Esophagus muscularis mucosa (tissue), 4 donors: ENCODE data around the gene PRDM7. TPM values are rescaled to one million over a fixed set of nuclear protein-coding genes. Genes with fewer than 3 reads are reported as not detected.
"Not testable (repeated sequence)": the region's sequence is repeated elsewhere in the genome, so short reads cannot be mapped to it uniquely, and the experiment has no call there.

Experiments
- DNase-seq: peaks from one replicate; pipeline ENCODE4 v3.0.0-alpha.2; 2017; ENCODE audit errors: extremely low spot score
- H3K27ac ChIP-seq, 4 donors: fragments of 200-600 bp; sonication (generic); replicated peaks in 1 of 4; 1 replicate in 3 of 4; 2 replicates in 1 of 4; pipeline ENCODE4 v1.5.1; 2016 to 2019; ENCODE audit warnings: mild to moderate bottlenecking in 1 of 4
- H3K27me3 ChIP-seq, 4 donors: fragments of 200-600 bp; sonication (generic); one replicate each; pipeline versions ENCODE4 v1.5.1 to v1.6.0; 2016 to 2019
- H3K36me3 ChIP-seq, 4 donors: fragments of 200-600 bp; sonication (generic); one replicate each; pipeline ENCODE4 v1.5.1; 2016 to 2019
- H3K4me1 ChIP-seq, 4 donors: fragments of 200-600 bp; sonication (generic); one replicate each; pipeline ENCODE4 v1.5.1; 2016 to 2019
- H3K4me3 ChIP-seq, 4 donors: fragments of 200-600 bp; sonication (generic); 1 replicate in 2 of 4; 2 replicates in 2 of 4; pipeline ENCODE4 v1.5.1; 2016 to 2019; ENCODE audit warnings: mild to moderate bottlenecking in 4 of 4, moderate library complexity in 1 of 4
- H3K9me3 ChIP-seq, 4 donors: fragments of 200-600 bp; sonication (generic); 1 replicate in 3 of 4; 2 replicates in 1 of 4; pipeline ENCODE4 v1.5.1; 2016 to 2019
- EP300 ChIP-seq: sonication (generic); formaldehyde crosslinking; IDR thresholded peaks from one replicate; pipeline ENCODE4 v1.6.1; 2017; ENCODE audit warnings: antibody characterized with exemption
- POLR2AphosphoS5 ChIP-seq, 2 donors: sonication (generic); formaldehyde crosslinking; IDR thresholded peaks; one replicate each; pipeline ENCODE4 v1.6.1; 2017; ENCODE audit warnings: antibody characterized with exemption in 2 of 2
- WGBS: methylation state at CpG from one replicate; pipeline ENCODE4 v1.1.5; 2018; 5-methylcytosine and 5-hydroxymethylcytosine counted together
- intact Hi-C: fragments of 100-400 bp; cut with DNase I; formaldehyde crosslinking; loops from one replicate; pipeline ENCODE4 v1.15.1; 2023
- total RNA-seq, 4 donors: library from RNA; depleted of rRNA; stranded (reverse); fragments of >200 nt; gene quantifications; one replicate each; pipeline versions ENCODE4 v1.1.0 to v1.2.1, GENCODE V29; 2016
- TF ChIP-seq, protein P1 (sequence below), 3 experiments: fragments of 200-600 bp in 2 of 3; fragments of 450-650 bp in 1 of 3; sonication (generic) in 2 of 3; IDR thresholded peaks; one replicate each; pipeline ENCODE4 v1.5.1; 2017 to 2019; ENCODE audit warnings: antibody characterized with exemption in 3 of 3, mild to moderate bottlenecking in 2 of 3, moderate library complexity in 1 of 3

The PRDM7 gene
- total RNA-seq: not detected

DNA sequence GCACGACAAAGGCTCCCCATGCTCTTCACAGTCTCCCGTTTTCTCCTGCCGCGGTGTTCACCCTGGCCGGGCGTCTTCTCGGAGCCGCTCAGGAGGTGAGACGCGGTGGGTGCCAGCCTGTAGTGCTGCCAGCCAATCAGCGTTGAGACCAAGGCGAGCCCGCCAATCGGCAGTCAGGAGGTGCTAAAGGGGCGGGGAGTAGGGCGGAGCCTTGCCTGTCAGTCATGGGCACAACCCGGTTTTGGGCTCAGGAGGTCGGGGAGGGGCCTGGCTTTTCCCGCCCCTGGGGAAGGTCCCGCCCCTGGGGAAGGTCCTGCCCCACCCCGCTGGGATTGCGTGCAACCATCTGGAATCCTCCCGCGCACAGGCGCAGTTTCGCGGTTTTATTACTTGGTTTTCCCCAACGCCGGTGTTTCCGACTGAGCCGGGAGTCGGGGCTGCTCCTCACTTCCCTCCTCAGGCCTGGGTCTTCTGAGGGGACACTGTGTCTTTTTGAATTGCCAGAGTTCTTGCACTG is at the start of gene PRDM7:
PRDM7 (minus strand) TSS at position 92 of the 517 bp plus-strand sequence. CDS start 1,421 bp downstream, outside the sequence.
- peak; percentile 98 for DNase-seq
- intact Hi-C loops: no loop called here
- Histone ChIP-seq H3K9me3 (no peaks in the 10 kb centered on the region), H3K4me3 (peak within 1 kb of the TSS; percentile 45 to 53 (median 52)), H3K4me1 (peaks cover 3 to 23% (median 18%) of the 10 kb centered on the region in 4 donors), H3K27me3 (peaks cover 0 to 12% (median 0%) of the 10 kb centered on the region in 4 donors), H3K27ac (peak within 1 kb of the TSS; percentile 59 to 81 (median 74)), H3K36me3 (no peaks in the 10 kb centered on the region)
- TF ChIP-seq POLR2AphosphoS5 (IDR thresholded peaks at IDR 0.05): peak; percentile 32 to 64
- no peak for TF ChIP-seq EP300
- 3% methylated on average over 29 of the region's 32 CpGs for WGBS

DNA sequence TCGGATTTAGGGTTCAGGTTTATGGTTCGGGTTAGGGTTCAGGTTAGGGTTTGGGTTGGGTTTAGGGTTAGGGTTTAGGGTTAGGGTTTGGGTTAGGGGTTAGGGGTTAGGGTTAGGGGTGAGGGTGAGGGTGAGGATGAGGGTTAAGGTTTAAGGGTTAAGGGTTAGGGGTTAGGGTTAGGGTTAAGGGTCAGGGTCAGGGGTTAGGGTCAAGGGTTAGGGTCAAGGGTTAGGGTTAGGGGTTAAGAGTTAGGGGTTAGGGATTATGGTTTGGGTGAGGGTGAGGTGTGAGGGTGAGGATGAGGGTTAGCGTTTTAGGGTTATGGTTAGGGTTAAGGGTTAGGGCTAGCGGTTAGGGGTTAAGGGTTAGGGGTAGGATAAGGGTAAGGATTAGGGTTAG is 44.7 kb upstream of the PRDM7 start:
- H3K36me3 ChIP-seq, H3K4me3 ChIP-seq, intact Hi-C loops, H3K27ac ChIP-seq, H3K27me3 ChIP-seq, DNase-seq, H3K9me3 ChIP-seq, H3K4me1 ChIP-seq: not testable (repeated sequence)
- WGBS: 93% methylated on average over 2 of the region's 4 CpGs

DNA sequence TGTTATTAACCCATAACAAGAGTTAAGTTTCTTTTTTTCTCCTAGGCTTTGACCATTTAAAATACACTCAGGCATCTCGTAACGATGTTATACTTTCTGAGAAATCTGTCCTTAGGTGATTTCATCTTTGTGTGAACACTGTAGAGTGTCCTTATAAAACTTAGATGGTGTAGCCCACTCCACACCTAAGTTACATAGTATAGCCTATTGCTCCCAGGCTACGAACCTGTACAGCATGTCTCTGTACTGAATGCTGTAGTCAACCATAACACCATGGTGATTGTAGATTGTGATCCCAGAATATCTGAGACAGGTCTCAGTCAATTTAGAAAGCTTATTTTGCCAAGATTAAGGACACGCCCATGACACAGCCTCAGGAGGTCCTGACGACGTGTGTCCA is 30.5 kb upstream of the PRDM7 start:
- peaks cover 0 to 12% (median 0%) of the 10 kb centered on the region in 4 donors for H3K27me3 ChIP-seq
- DNase-seq, H3K9me3 ChIP-seq, H3K4me1 ChIP-seq, H3K4me3 ChIP-seq, intact Hi-C loops, H3K27ac ChIP-seq, H3K36me3 ChIP-seq: not testable (repeated sequence)
- WGBS: 90% methylated on average over 2 of the region's 6 CpGs

DNA sequence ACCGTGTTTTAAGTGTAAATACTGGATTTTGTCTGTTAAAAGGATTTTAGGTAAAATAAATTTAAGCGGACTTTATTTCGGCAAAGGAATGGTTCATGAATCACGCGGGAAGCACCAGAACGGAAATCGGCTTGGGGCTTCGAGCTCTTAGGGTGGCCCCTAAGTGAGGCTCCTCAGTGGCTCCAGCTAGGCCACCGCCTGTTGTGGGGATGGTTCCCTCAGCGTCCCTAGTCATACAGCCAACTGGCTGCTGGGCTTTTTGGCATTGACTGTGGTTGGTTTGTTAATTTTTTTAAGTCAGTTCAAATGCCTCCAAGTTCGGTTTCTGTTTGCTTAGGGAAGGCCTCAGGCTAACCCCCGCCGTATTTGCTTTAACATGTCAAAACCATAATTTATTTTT is 29.9 kb upstream of the PRDM7 start:
- H3K27me3 ChIP-seq: peaks cover 0 to 12% (median 0%) of the 10 kb centered on the region in 4 donors
- H3K36me3 ChIP-seq, intact Hi-C loops, H3K4me3 ChIP-seq, H3K9me3 ChIP-seq, H3K4me1 ChIP-seq, H3K27ac ChIP-seq, DNase-seq: not testable (repeated sequence)
- 93% methylated on average over 8 of the region's 13 CpGs for WGBS

DNA sequence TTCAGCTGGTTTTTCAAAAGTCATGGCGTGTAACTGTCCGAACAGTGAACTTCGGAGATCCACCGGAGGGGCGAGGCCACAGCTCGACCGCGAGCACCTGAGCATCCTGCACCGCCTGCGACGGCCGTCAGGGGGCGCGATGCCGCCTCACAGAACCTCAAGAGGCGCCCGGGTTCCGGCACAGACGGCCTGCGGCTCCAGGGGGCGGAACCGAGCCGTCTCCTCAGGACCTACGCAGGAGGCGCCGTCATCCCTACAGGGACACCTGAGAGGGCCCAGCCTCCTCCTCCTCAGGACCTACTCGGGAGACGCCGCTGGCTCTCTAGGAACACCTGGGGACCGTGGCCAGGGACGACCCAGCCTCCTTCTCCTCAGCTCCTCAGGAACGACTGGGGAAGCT is 29.1 kb upstream of the PRDM7 start:
- 20% methylated on average over 1 of the region's 32 CpGs for whole genome bisulfite sequencing
- TF ChIP-seq, protein P1, sequence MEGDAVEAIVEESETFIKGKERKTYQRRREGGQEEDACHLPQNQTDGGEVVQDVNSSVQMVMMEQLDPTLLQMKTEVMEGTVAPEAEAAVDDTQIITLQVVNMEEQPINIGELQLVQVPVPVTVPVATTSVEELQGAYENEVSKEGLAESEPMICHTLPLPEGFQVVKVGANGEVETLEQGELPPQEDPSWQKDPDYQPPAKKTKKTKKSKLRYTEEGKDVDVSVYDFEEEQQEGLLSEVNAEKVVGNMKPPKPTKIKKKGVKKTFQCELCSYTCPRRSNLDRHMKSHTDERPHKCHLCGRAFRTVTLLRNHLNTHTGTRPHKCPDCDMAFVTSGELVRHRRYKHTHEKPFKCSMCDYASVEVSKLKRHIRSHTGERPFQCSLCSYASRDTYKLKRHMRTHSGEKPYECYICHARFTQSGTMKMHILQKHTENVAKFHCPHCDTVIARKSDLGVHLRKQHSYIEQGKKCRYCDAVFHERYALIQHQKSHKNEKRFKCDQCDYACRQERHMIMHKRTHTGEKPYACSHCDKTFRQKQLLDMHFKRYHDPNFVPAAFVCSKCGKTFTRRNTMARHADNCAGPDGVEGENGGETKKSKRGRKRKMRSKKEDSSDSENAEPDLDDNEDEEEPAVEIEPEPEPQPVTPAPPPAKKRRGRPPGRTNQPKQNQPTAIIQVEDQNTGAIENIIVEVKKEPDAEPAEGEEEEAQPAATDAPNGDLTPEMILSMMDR (IDR thresholded peaks at IDR 0.05): peak in 1 of 3 experiments; percentile 18
- intact Hi-C loops: not testable (repeated sequence)

DNA sequence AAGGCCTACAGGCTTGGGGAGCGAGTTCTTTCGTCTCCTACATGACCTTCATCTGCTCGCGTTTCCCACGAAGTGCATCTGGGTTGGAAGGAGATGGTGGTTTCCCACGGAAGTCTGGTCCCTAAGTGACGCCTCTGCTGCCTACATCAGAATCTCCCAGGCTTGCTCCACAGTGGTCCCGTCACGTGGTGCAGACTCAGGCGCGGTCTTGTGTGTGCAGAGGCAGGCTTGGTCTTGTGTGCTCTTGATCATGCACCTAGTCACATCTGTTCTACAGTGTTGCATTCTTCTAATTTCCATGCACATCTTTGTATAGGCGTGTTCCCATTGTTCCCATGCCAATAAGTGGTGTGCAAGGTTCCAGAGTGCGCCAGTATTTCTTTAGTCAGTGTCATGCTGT is 27.6 kb upstream of the PRDM7 start:
- peaks cover 0 to 12% (median 0%) of the 10 kb centered on the region in 4 donors for H3K27me3 ChIP-seq
- H3K27ac ChIP-seq, H3K36me3 ChIP-seq, H3K4me3 ChIP-seq, H3K4me1 ChIP-seq, intact Hi-C loops, H3K9me3 ChIP-seq, DNase-seq: not testable (repeated sequence)
- 92% methylated on average over 13 of the region's 13 CpGs for WGBS

More for the DNA sequence above, 29.1 kb upstream of the PRDM7 start:
- Histone ChIP-seq H3K4me3 (peak overlapping the region in 1 of 4 donors; percentile 25), H3K27me3 (peaks cover 0 to 12% (median 0%) of the 10 kb centered on the region in 4 donors)
- H3K36me3 ChIP-seq, DNase-seq, H3K27ac ChIP-seq, H3K9me3 ChIP-seq, H3K4me1 ChIP-seq: not testable (repeated sequence)

DNA sequence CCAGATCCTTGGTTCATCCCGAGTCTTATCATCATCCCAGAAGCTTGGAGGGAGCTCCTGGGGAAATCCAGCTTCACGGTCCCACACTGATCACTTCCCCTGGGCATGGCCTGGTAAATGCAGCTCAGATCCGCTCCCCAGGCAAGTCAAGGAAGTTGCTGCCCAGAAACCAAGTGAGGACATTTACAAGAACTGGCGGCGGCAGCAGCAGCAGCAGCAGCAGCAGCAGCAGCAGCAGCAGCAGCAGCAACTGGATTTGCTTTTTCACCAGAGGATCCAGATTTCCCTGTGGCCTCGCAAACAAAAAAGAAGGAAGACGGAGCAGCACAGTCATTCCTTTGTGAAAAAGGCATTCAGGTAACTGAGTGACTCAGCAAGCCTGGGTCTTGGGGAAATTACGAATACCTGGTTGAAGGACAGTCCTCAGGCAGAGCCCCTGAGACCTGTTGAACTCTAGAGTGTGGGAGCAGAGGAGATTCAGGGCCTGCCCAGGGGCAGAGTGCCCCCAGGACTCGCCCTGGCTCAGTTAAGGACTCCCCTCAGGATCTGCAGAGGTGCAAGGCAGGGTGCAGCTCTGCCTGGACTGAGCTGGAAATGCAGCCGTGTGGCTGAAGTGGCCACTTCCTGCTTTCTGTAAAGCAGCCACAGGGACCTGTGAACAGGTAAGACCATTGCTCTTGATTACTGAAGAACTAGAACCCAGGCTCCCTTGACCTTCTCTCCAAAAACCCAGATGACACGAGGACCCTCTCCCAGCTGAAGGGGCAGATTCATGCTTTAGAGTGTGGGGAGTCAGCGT is 25.2 kb upstream of the PRDM7 start:
- H3K4me1 ChIP-seq, DNase-seq, H3K27ac ChIP-seq, H3K4me3 ChIP-seq, H3K9me3 ChIP-seq, H3K36me3 ChIP-seq, intact Hi-C loops: not testable (repeated sequence)
- H3K27me3 ChIP-seq: peaks cover 0 to 12% (median 0%) of the 10 kb centered on the region in 4 donors
- WGBS: 100% methylated on average over 1 of the region's 12 CpGs

DNA sequence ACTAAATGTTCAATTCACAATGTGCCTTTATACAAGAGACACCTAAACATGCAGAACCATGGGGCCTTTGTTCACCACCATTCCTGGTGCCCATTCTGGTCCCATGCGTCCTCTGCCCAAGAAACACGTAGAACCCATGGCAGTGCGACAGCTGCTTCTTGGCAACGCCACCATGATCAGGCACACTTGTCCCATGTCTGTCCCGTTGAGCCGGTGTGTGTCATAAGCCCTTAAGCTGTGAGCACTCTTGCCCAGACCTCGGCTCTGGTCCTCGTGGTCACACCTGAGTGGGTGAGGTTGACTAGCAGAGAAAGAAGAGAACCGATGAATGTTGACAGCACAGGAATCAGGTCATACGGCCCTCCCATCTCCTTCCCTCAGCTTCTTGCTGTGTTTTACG is 24.2 kb upstream of the PRDM7 start:
- H3K9me3 ChIP-seq, H3K36me3 ChIP-seq, H3K27ac ChIP-seq, H3K4me1 ChIP-seq, H3K4me3 ChIP-seq, DNase-seq, intact Hi-C loops: not testable (repeated sequence)
- 84% methylated on average over 8 of the region's 11 CpGs for WGBS
- H3K27me3 ChIP-seq: peaks cover 0 to 12% (median 0%) of the 10 kb centered on the region in 4 donors

DNA sequence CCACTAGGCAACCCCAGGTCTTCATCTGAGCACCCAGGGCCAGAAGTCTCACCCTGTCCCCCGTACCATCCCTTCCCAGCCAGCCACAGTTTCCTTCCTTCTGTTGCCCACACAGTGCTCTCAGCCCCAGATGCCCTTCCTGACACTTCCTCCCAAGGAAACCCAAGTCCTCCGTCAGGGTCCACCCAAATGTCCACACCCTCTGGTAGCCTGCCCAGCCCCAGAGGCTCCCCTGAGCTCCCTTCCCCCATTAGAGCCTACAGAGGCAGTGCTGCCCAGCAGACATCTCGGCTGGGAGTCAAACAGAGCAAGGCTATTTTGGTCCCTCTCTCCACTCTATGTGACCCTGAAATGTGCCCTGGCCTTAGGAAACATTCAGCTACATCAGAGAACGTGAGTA is 23.7 kb upstream of the PRDM7 start:
- H3K27me3 ChIP-seq, H3K27ac ChIP-seq, H3K9me3 ChIP-seq, intact Hi-C loops, DNase-seq, H3K4me3 ChIP-seq, H3K4me1 ChIP-seq, H3K36me3 ChIP-seq: not testable (repeated sequence)
- no CpG with 5 or more reads among the region's 4 CpGs for WGBS

DNA sequence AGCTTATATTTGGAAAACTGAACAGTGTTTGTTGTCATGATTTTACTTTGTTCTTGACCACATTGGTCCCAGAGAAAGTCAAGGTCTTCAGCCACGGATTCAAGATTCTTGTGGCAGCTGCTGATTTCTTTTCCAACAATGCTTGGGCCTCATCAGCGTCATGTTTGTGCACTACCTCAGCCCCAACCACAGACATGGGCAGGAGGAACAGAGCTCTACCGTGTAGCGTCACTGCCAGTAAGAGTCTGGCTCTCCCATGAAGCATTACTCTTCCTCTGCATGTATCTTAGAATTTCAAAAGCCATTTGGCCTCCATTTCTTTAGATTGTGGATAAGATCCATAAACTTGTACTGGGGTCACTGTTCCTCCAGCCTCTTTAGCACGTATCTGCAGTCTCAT is 23.1 kb upstream of the PRDM7 start:
- 74% methylated on average over 4 of the region's 5 CpGs for WGBS
- H3K4me1 ChIP-seq, H3K36me3 ChIP-seq, DNase-seq, intact Hi-C loops, H3K27me3 ChIP-seq, H3K9me3 ChIP-seq, H3K4me3 ChIP-seq, H3K27ac ChIP-seq: not testable (repeated sequence)

DNA sequence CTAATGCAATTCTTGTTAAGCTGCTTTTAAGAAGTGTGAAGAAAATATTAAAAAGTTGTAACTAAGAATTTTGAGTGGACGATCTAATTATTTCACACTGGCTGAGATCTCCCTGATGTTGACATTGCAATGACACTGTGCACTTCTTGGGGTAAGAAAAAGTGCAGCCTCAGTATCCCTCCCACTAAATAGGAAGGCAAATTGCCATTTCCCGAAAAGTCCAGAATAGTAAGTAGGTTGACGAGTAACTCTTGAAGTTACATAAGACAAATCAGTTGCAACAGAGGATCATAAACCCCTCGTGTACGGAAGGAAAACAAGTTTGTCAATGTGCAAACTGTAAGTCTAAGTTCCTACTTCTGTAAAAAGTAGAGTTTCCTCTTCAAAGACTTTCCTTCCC is 21.8 kb upstream of the PRDM7 start:
- WGBS: 56% methylated on average over 1 of the region's 5 CpGs
- H3K36me3 ChIP-seq, H3K4me1 ChIP-seq, H3K27me3 ChIP-seq, H3K9me3 ChIP-seq, H3K27ac ChIP-seq, DNase-seq, H3K4me3 ChIP-seq, intact Hi-C loops: not testable (repeated sequence)
